ENCODE measurements around the gene IFI35.
"Not testable (repeated sequence)": the region's sequence is repeated elsewhere in the genome, so short reads cannot be mapped to it uniquely, and the experiment has no call there.

DNA sequence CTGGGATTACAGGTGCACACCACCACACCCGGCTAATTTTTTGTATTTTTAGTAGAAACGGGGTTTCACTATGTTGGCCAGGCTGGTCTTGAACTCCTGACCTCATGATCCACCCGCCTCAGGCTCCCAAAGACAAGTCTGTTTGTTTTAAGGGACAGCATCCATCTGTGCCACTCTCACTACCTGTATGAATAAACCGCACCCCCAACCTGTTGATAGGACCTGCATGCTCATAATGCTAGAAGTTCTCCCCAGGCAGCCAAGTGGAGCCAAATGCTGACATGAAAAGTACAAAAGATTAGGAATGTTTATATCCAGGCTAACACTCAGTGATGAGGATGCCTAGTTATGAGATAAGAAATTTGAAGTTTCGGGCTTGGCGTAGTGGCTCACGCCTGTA, 46.4 kb downstream of the IFI35 start:
- TF ChIP-seq, protein P1, sequence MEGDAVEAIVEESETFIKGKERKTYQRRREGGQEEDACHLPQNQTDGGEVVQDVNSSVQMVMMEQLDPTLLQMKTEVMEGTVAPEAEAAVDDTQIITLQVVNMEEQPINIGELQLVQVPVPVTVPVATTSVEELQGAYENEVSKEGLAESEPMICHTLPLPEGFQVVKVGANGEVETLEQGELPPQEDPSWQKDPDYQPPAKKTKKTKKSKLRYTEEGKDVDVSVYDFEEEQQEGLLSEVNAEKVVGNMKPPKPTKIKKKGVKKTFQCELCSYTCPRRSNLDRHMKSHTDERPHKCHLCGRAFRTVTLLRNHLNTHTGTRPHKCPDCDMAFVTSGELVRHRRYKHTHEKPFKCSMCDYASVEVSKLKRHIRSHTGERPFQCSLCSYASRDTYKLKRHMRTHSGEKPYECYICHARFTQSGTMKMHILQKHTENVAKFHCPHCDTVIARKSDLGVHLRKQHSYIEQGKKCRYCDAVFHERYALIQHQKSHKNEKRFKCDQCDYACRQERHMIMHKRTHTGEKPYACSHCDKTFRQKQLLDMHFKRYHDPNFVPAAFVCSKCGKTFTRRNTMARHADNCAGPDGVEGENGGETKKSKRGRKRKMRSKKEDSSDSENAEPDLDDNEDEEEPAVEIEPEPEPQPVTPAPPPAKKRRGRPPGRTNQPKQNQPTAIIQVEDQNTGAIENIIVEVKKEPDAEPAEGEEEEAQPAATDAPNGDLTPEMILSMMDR (conservative IDR thresholded peaks at IDR 0.05 in 1 of 2, IDR thresholded peaks at IDR 0.05 in 1 of 2; ENCODE audit: low read depth in 1 of 2, low read length in 2 of 2) = not testable (repeated sequence)
- not testable (repeated sequence) for TF ChIP-seq EZH2 (IDR thresholded peaks at IDR 0.05; ENCODE audit: low read length, missing control alignments)

All from fibroblast of lung (primary cell).